ACC112 (cell line): ENCODE data around the gene CIT.

Source experiments
- H2AFZ ChIP-seq: fragments of 200-600 bp; sonication (generic); one replicate; pipeline ENCODE4 v1.6.0; 2017; ENCODE audit warnings: antibody characterized with exemption, low read length; ENCODE audit not compliant: unreplicated experiment
- H3K27ac ChIP-seq: fragments of 200-600 bp; sonication (generic); 2 replicates; pipeline ENCODE4 v1.5.1; 2014; ENCODE audit warnings: low read depth, mild to moderate bottlenecking, antibody characterized with exemption, low read length, moderate library complexity
- H3K27me3 ChIP-seq: fragments of 200-600 bp; sonication (generic); 2 replicates; pipeline ENCODE4 v1.6.1; 2014; ENCODE audit warnings: mild to moderate bottlenecking, antibody characterized with exemption, low read length, moderate library complexity, mixed read lengths; ENCODE audit not compliant: insufficient read depth
- H3K36me3 ChIP-seq: fragments of 200-600 bp; sonication (generic); 2 replicates; pipeline ENCODE4 v1.6.1; 2016; ENCODE audit warnings: mild to moderate bottlenecking, antibody characterized with exemption, low read length, moderate library complexity, mixed read lengths; ENCODE audit not compliant: insufficient read depth
- H3K4me1 ChIP-seq: fragments of 200-600 bp; sonication (generic); one replicate; pipeline ENCODE4 v1.6.1; 2016; ENCODE audit warnings: low read length, mixed read lengths; ENCODE audit not compliant: insufficient read depth, unreplicated experiment, control insufficient read depth
- H3K4me3 ChIP-seq: fragments of 200-600 bp; sonication (generic); 2 replicates; pipeline ENCODE4 v1.5.1; 2014; ENCODE audit warnings: mild to moderate bottlenecking, low read depth, low read length
- H3K79me2 ChIP-seq: fragments of 200-600 bp; sonication (generic); one replicate; pipeline ENCODE4 v1.6.0; 2016; ENCODE audit warnings: low read length; ENCODE audit not compliant: control insufficient read depth, unreplicated experiment, insufficient read depth

CIT gene

GRCh38 chr12:119682639-119683252 lies 194.4 kb downstream of the CIT start:
- Histone ChIP-seq H3K79me2 (no peaks in the 10 kb centered on the region), H3K4me3 (no peak overlapping the region), H3K36me3 (peaks cover 33% of the 10 kb centered on the region; the same call in 1 of the 2 replicates)

GRCh38 chr12:119681728-119682638 lies 195.1 kb downstream of the CIT start:
- Histone ChIP-seq H3K27ac (no peak overlapping the region), H3K4me1 (peaks cover 13% of the 10 kb centered on the region), H3K79me2 (no peaks in the 10 kb centered on the region), H3K27me3 (no peaks in the 10 kb centered on the region), H2AFZ (no peak overlapping the region), H3K4me3 (no peak overlapping the region), H3K36me3 (peaks cover 36% of the 10 kb centered on the region; the same call in 1 of the 2 replicates)

More at GRCh38 chr12:119682639-119683252, 194.4 kb downstream of the CIT start:
- H2AFZ ChIP-seq, result no peak overlapping the region
- no peaks in the 10 kb centered on the region for H3K27me3 ChIP-seq
- H3K4me1 ChIP-seq, result peaks cover 13% of the 10 kb centered on the region
- peak overlapping the region; percentile 33; the same call in 1 of the 2 replicates for H3K27ac ChIP-seq

GRCh38 chr12:119681111-119681510 lies 196.0 kb downstream of the CIT start:
- H3K4me1 ChIP-seq, result peaks cover 13% of the 10 kb centered on the region
- H3K36me3 ChIP-seq, result peaks cover 42% of the 10 kb centered on the region; the same call in 1 of the 2 replicates
- no peaks in the 10 kb centered on the region for H3K27me3 ChIP-seq
- H2AFZ ChIP-seq, result no peak overlapping the region
- no peak overlapping the region for H3K27ac ChIP-seq
- no peak overlapping the region for H3K4me3 ChIP-seq
- no peaks in the 10 kb centered on the region for H3K79me2 ChIP-seq

GRCh38 chr12:119679490-119679889 lies 197.6 kb downstream of the CIT start:
- H3K27me3 ChIP-seq, result no peaks in the 10 kb centered on the region
- no peak overlapping the region for H2AFZ ChIP-seq
- no peak overlapping the region for H3K27ac ChIP-seq
- no peaks in the 10 kb centered on the region for H3K79me2 ChIP-seq
- peaks cover 44% of the 10 kb centered on the region for H3K36me3 ChIP-seq
- peaks cover 13% of the 10 kb centered on the region for H3K4me1 ChIP-seq
- H3K4me3 ChIP-seq, result no peak overlapping the region

DNA sequence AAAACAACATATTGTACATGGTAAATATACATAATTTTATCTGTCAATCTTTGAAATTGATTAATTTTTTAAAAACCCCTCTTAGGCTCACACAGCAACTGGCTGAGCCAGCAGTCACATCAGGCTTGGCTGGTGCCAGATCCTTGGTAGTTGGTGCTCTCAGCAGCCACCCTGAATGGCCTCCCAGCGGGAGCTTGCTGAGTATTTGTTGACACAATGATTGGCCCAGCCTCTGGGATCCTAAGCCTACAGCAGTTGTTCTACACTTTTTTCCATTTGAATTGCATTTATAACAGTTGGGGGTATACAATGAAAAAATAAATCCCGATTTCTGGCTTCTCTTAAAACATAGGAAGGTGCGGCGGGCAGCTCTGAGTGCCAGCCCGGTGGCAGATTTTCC lies 198.0 kb downstream of the CIT start:
- H3K4me1 ChIP-seq, result peaks cover 13% of the 10 kb centered on the region
- H3K36me3 ChIP-seq, result peaks cover 47% of the 10 kb centered on the region

GRCh38 chr12:119678459-119678858 lies 198.7 kb downstream of the CIT start:
- Histone ChIP-seq H3K27me3 (no peaks in the 10 kb centered on the region), H3K79me2 (no peaks in the 10 kb centered on the region), H2AFZ (no peak overlapping the region), H3K4me3 (no peak overlapping the region), H3K4me1 (peaks cover 13% of the 10 kb centered on the region), H3K36me3 (peaks cover 52% of the 10 kb centered on the region), H3K27ac (no peak overlapping the region)

More for the DNA sequence above, 198.0 kb downstream of the CIT start:
- no peaks in the 10 kb centered on the region for H3K27me3 ChIP-seq
- H3K4me3 ChIP-seq, result no peak overlapping the region
- H3K79me2 ChIP-seq, result no peaks in the 10 kb centered on the region
- no peak overlapping the region for H2AFZ ChIP-seq
- no peak overlapping the region for H3K27ac ChIP-seq

DNA sequence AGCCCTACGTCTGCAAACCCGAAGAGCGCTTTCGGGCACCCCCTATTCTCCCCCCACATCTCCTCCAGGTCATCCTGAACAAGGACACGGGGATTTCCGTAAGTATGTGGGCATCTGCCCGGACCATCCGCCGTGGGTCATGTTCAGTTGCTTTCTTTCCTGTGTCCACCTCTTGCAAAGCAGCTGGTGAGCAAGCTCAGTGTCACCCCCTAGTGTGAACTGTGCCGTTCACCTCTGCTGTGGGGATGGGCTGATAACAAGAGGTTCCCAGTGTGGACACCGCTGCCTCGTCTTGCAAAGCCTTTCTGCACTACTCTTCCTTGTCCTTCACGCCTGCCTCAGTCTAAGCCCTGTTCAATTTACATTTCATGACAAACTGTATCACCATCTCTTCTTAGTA lies 200.5 kb downstream of the CIT start:
- H3K79me2 ChIP-seq, result no peaks in the 10 kb centered on the region
- peaks cover 50% of the 10 kb centered on the region for H3K36me3 ChIP-seq
- H2AFZ ChIP-seq, result no peak overlapping the region
- H3K27ac ChIP-seq, result no peak overlapping the region
- H3K4me3 ChIP-seq, result no peak overlapping the region
- H3K4me1 ChIP-seq, result no peaks in the 10 kb centered on the region
- no peaks in the 10 kb centered on the region for H3K27me3 ChIP-seq

GRCh38 chr12:119676022-119676421 lies 201.1 kb downstream of the CIT start:
- no peaks in the 10 kb centered on the region for H3K4me1 ChIP-seq
- H3K27me3 ChIP-seq, result no peaks in the 10 kb centered on the region
- H3K27ac ChIP-seq, result no peak overlapping the region
- peaks cover 44% of the 10 kb centered on the region for H3K36me3 ChIP-seq
- peaks cover 3% of the 10 kb centered on the region for H3K79me2 ChIP-seq
- H2AFZ ChIP-seq, result no peak overlapping the region
- H3K4me3 ChIP-seq, result no peak overlapping the region

DNA sequence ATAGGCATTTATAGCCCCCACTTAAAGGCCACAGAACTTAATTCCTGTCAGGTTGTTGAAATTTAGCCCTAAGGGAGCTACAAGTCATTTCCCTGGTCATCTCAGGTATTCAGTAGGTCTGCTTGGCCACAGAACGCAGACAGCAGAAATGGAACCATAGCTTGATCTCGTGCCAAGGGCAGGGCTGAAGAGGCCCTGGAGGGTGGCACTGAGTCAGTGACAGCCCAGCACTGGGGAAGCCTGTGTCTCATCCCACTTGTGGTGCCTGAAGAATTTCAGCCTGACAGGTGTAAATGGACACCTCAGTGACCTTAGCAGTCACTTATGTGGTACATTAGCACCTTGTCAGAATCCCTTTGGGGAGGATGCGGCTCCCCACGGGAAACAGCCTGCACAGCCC lies 202.6 kb downstream of the CIT start:
- Histone ChIP-seq H3K27ac (no peak overlapping the region), H3K4me3 (no peak overlapping the region), H3K4me1 (peaks cover 5% of the 10 kb centered on the region), H2AFZ (no peak overlapping the region), H3K36me3 (peaks cover 47% of the 10 kb centered on the region), H3K27me3 (no peaks in the 10 kb centered on the region), H3K79me2 (peaks cover 13% of the 10 kb centered on the region)

DNA sequence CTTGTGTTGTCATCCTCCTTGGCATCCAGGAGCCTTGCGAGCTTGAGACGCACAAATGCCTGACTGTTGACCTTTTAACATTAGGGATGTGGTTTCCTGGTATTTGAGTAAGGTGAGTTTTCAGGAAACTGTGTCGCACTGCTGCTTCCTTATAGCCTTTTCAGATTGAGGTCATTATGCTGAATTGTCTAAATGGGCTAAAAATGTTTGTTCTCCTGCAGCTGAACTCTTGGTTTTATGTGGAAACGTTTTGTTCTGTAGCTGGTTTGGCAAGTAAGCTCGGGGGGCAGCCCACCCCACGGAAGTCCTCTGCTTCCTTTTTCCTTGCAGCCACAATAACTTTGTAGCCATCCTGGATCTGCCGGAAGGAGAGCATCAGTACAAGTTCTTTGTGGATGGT lies 203.5 kb downstream of the CIT start:
- Histone ChIP-seq H3K4me3 (no peak overlapping the region), H2AFZ (no peak overlapping the region), H3K36me3 (peaks cover 40% of the 10 kb centered on the region), H3K79me2 (peaks cover 17% of the 10 kb centered on the region), H3K27ac (no peak overlapping the region), H3K27me3 (no peaks in the 10 kb centered on the region), H3K4me1 (peaks cover 7% of the 10 kb centered on the region)
